Measurements from ENCODE around the gene RETREG3.

- no peak for TF ChIP-seq CTCF (IDR thresholded peaks at IDR 0.05)
- no peak for TF ChIP-seq POLR2A (IDR thresholded peaks at IDR 0.05)
Observed at GRCh38 chr17:42607769-42608168, 1.4 kb downstream of the RETREG3 start.

All from body of pancreas (tissue), 4 donors.